ENCODE measurements around the gene POGLUT2.

- TF ChIP-seq EZH2 (IDR thresholded peaks at IDR 0.05) (no peak), POLR2AphosphoS5 (IDR thresholded peaks at IDR 0.05; ENCODE audit: borderline replicate concordance, low read depth, low read length) (no peak)
Measured at GRCh38 chr13:102774591-102775520, 23.9 kb downstream of the POGLUT2 start.

Data from SK-N-MC (cell line).